ENCODE data around the gene MRPL55. TPM values are rescaled to one million over a fixed set of nuclear protein-coding genes. Genes with fewer than 3 reads are reported as not detected.

Gene MRPL55
- total RNA-seq, 1 donor from 2014 or later, result 65.6 TPM

GRCh38 chr1:228066891-228067654, 42.0 kb downstream of the MRPL55 start:
- ATAC-seq (ENCODE audit: poor library complexity), result no peak
- intact Hi-C loops (cut with DNase I), result no loop called here
- peak; percentile 25 for DNase-seq

- intact Hi-C loops (cut with DNase I), result no loop called here
- DNase-seq, result no peak
- ATAC-seq (ENCODE audit: poor library complexity), result no peak
Measured at GRCh38 chr1:228066416-228066815, 42.7 kb downstream of the MRPL55 start.

GRCh38 chr1:228065543-228066347, 43.4 kb downstream of the MRPL55 start:
- no peak for ATAC-seq (ENCODE audit: poor library complexity)
- intact Hi-C loops (cut with DNase I), result no loop called here
- no peak for DNase-seq

GRCh38 chr1:228064741-228065542, 44.2 kb downstream of the MRPL55 start:
- ATAC-seq (ENCODE audit: poor library complexity) (no peak), DNase-seq (no peak)
- intact Hi-C loops (cut with DNase I), result no loop called here

- intact Hi-C loops (cut with DNase I), result no loop called here
- DNase-seq, result no peak
- no peak for ATAC-seq (ENCODE audit: poor library complexity)
Measured at GRCh38 chr1:228064296-228064695, 44.8 kb downstream of the MRPL55 start.

GRCh38 chr1:228063251-228064191, 45.6 kb downstream of the MRPL55 start:
- no peak for DNase-seq
- no peak for ATAC-seq (ENCODE audit: poor library complexity)
- intact Hi-C loops (cut with DNase I), result no loop called here

- intact Hi-C loops (cut with DNase I), result no loop called here
- no peak for DNase-seq
Measured at GRCh38 chr1:228062812-228063211, 46.3 kb downstream of the MRPL55 start.

GRCh38 chr1:228062085-228062791, 46.9 kb downstream of the MRPL55 start:
- intact Hi-C loops (cut with DNase I), result no loop called here
- no peak for DNase-seq

More at GRCh38 chr1:228062812-228063211, 46.3 kb downstream of the MRPL55 start:
- ATAC-seq (ENCODE audit: poor library complexity), result no peak

GRCh38 chr1:228061411-228062084, 47.6 kb downstream of the MRPL55 start:
- ATAC-seq (ENCODE audit: poor library complexity), result no peak
- DNase-seq, result peak; percentile 13
- intact Hi-C loops (cut with DNase I), result no loop called here

More at GRCh38 chr1:228062085-228062791, 46.9 kb downstream of the MRPL55 start:
- no peak for ATAC-seq (ENCODE audit: poor library complexity)

GRCh38 chr1:228060458-228061190, 48.5 kb downstream of the MRPL55 start:
- intact Hi-C loops (cut with DNase I), result no loop called here
- DNase-seq (peak; percentile 37), ATAC-seq (ENCODE audit: poor library complexity) (peak; percentile 28)

- ATAC-seq (ENCODE audit: poor library complexity), result peak; percentile 53
- intact Hi-C loops (cut with DNase I), result no loop called here
- DNase-seq, result peak; percentile 52
Measured at GRCh38 chr1:228059634-228060457, 49.3 kb downstream of the MRPL55 start.

GRCh38 chr1:228058949-228059633, 50.0 kb downstream of the MRPL55 start:
- ATAC-seq (ENCODE audit: poor library complexity), result peak; percentile 44
- intact Hi-C loops (cut with DNase I), result no loop called here
- DNase-seq, result peak; percentile 38

GRCh38 chr1:228058172-228058948, 50.7 kb downstream of the MRPL55 start:
- intact Hi-C loops (cut with DNase I), result no loop called here
- peak; percentile 20 for DNase-seq
- ATAC-seq (ENCODE audit: poor library complexity), result no peak

All from Right ventricle myocardium superior (tissue), 1 donor.